WTC11 (cell line): Measurements from ENCODE around the gene CHST6. TPM values are rescaled to one million over a fixed set of nuclear protein-coding genes. Genes with fewer than 3 reads are reported as not detected.

Experiments
- ATAC-seq: fragments of 200-7000 bp; cut with Tn5 transposase; 2 replicates; pipeline ENCODE4 v1.10.0; 2021; ENCODE audit warnings: mild to moderate bottlenecking, moderate library complexity
- CTCF ChIA-PET: fragments of 300-600 bp; sonication (Branson Sonifier 250); formaldehyde crosslinking; loops from one replicate; lab custom pipeline; 2021; ENCODE audit warnings: antibody characterized with exemption; lab: Charles Lee
- POLR2A ChIA-PET: fragments of 350-600 bp; sonication (Branson Sonifier 250); formaldehyde crosslinking; loops from one replicate; lab custom pipeline; 2021; ENCODE audit warnings: antibody characterized with exemption; lab: Charles Lee
- DNase-seq: peaks from one replicate; pipeline ENCODE4 v3.0.0; 2021; ENCODE audit warnings: low spot score
- H3K27ac Mint-ChIP-seq: 2 replicates; pipeline ENCODE4 v1.8.0; 2021; ENCODE audit warnings: mixed read lengths
- H3K27me3 Mint-ChIP-seq: 2 replicates; pipeline ENCODE4 v1.8.0; 2021; ENCODE audit warnings: low read depth, mild to moderate bottlenecking, moderate library complexity, mixed read lengths
- H3K36me3 Mint-ChIP-seq: 2 replicates; pipeline ENCODE4 v1.8.0; 2021; ENCODE audit warnings: mixed read lengths
- H3K4me1 Mint-ChIP-seq: 2 replicates; pipeline ENCODE4 v1.8.0; 2022; ENCODE audit warnings: mixed read lengths
- H3K4me3 Mint-ChIP-seq: 2 replicates; pipeline ENCODE4 v1.8.0; 2021; ENCODE audit warnings: mild to moderate bottlenecking, moderate library complexity, mixed read lengths
- H3K9me3 Mint-ChIP-seq: 2 replicates; pipeline ENCODE4 v1.8.0; 2021; ENCODE audit warnings: mixed read lengths
- CBFB ChIP-seq: sonication (generic); formaldehyde crosslinking; IDR thresholded peaks from 2 replicates; pipeline ENCODE4 v1.8.1; 2022; ENCODE audit warnings: mild to moderate bottlenecking, low read depth, missing genetic modification reagents
- CTCF ChIP-seq: fragments of 200-600 bp; IDR thresholded peaks from 2 replicates; pipeline ENCODE4 v1.8.0; 2022; ENCODE audit warnings: antibody characterized with exemption
- ELF4 ChIP-seq: sonication (generic); formaldehyde crosslinking; IDR thresholded peaks from 2 replicates; pipeline ENCODE4 v1.8.1; 2022; ENCODE audit warnings: low read depth, mild to moderate bottlenecking, moderate library complexity, missing genetic modification reagents
- FOXP1 ChIP-seq: sonication (generic); formaldehyde crosslinking; IDR thresholded peaks from 2 replicates; pipeline ENCODE4 v1.8.0; 2022; ENCODE audit warnings: missing genetic modification reagents, mild to moderate bottlenecking, moderate library complexity, borderline replicate concordance
- GABPB1 ChIP-seq: sonication (generic); formaldehyde crosslinking; IDR thresholded peaks from 2 replicates; pipeline ENCODE4 v1.8.1; 2023; ENCODE audit warnings: mild to moderate bottlenecking, missing genetic modification reagents
- GRHL2 ChIP-seq: fragments of 250-450 bp; sonication (Bioruptor Pico); IDR thresholded peaks from 2 replicates; pipeline ENCODE4 v1.8.0; 2022; ENCODE audit warnings: mild to moderate bottlenecking, moderate library complexity; ENCODE audit not compliant: insufficient replicate concordance, severe bottlenecking
- IRF2 ChIP-seq: sonication (generic); formaldehyde crosslinking; IDR thresholded peaks from 2 replicates; pipeline ENCODE4 v1.8.0; 2022; ENCODE audit warnings: low read depth, missing genetic modification reagents, borderline replicate concordance
- MXD4 ChIP-seq: fragments of 250-450 bp; sonication (Bioruptor Pico); IDR thresholded peaks from 2 replicates; pipeline ENCODE4 v1.8.0; 2021; ENCODE audit warnings: mild to moderate bottlenecking, moderate library complexity, borderline replicate concordance
- NFE2L1 ChIP-seq: sonication (generic); formaldehyde crosslinking; IDR thresholded peaks from 2 replicates; pipeline ENCODE4 v1.8.1; 2023; ENCODE audit warnings: missing genetic modification reagents
- NR3C1 ChIP-seq: sonication (generic); formaldehyde crosslinking; conservative IDR thresholded peaks from 2 replicates; pipeline ENCODE4 v1.8.1; 2023; ENCODE audit warnings: low read depth, mild to moderate bottlenecking, missing genetic modification reagents
- RELA ChIP-seq: sonication (generic); formaldehyde crosslinking; IDR thresholded peaks from 2 replicates; pipeline ENCODE4 v1.8.1; 2022; ENCODE audit warnings: missing genetic modification reagents, mild to moderate bottlenecking, borderline replicate concordance
- SMAD4 ChIP-seq: sonication (generic); formaldehyde crosslinking; IDR thresholded peaks from 2 replicates; pipeline ENCODE4 v1.8.0; 2022; ENCODE audit warnings: mild to moderate bottlenecking, missing genetic modification reagents
- TCF7 ChIP-seq: sonication (generic); formaldehyde crosslinking; IDR thresholded peaks from 2 replicates; pipeline ENCODE4 v1.8.0; 2022; ENCODE audit warnings: mild to moderate bottlenecking, low read depth, missing genetic modification reagents, moderate library complexity
- ZBTB43 ChIP-seq: sonication (generic); formaldehyde crosslinking; IDR thresholded peaks from 2 replicates; pipeline ENCODE4 v1.8.1; 2023; ENCODE audit warnings: mild to moderate bottlenecking, missing genetic modification reagents
- ZNF121 ChIP-seq: sonication (generic); formaldehyde crosslinking; IDR thresholded peaks from 2 replicates; pipeline ENCODE4 v1.8.0; 2023; ENCODE audit warnings: missing genetic modification reagents
- ZNF138 ChIP-seq: sonication (generic); formaldehyde crosslinking; conservative IDR thresholded peaks from 2 replicates; pipeline ENCODE4 v1.8.1; 2022; ENCODE audit warnings: mild to moderate bottlenecking, moderate library complexity, missing genetic modification reagents
- ZNF263 ChIP-seq: sonication (generic); formaldehyde crosslinking; IDR thresholded peaks from 2 replicates; pipeline ENCODE4 v1.8.1; 2022; ENCODE audit warnings: low read depth, mild to moderate bottlenecking, moderate library complexity, missing genetic modification reagents
- ZNF416 ChIP-seq: fragments of 250-450 bp; sonication (Bioruptor Pico); IDR thresholded peaks from 2 replicates; pipeline ENCODE4 v1.9.0; 2021; ENCODE audit warnings: mild to moderate bottlenecking, inconsistent platforms
- ZNF423 ChIP-seq: fragments of 250-450 bp; sonication (Bioruptor Pico); IDR thresholded peaks from 2 replicates; pipeline ENCODE4 v2.1.2; 2022; ENCODE audit warnings: mild to moderate bottlenecking, moderate library complexity
- total RNA-seq: library from RNA; stranded (reverse); gene quantifications from 3 replicates; pipeline ENCODE4 v1.2.3, GENCODE V29; 2021
- TF ChIP-seq, protein P1 (sequence below): fragments of 250-450 bp; sonication (Bioruptor Pico); conservative IDR thresholded peaks from 2 replicates; pipeline ENCODE4 v1.9.0; 2021; ENCODE audit warnings: mild to moderate bottlenecking
- TF ChIP-seq, protein P2 (sequence below): sonication (generic); formaldehyde crosslinking; IDR thresholded peaks from 2 replicates; pipeline ENCODE4 v1.8.0; 2023; ENCODE audit warnings: mild to moderate bottlenecking, missing genetic modification reagents
- TF ChIP-seq, protein P3 (sequence below): fragments of 250-450 bp; sonication (Bioruptor Pico); IDR thresholded peaks from 2 replicates; pipeline ENCODE4 v2.1.2; 2022; ENCODE audit warnings: mild to moderate bottlenecking, moderate library complexity
- TF ChIP-seq, protein P4 (sequence below): fragments of 250-450 bp; sonication (Bioruptor Pico); IDR thresholded peaks from 2 replicates; pipeline ENCODE4 v1.9.0; 2021; ENCODE audit warnings: mild to moderate bottlenecking

Gene CHST6
- total RNA-seq, 1 experiment from 2014 or later, result 20.2 TPM

DNA sequence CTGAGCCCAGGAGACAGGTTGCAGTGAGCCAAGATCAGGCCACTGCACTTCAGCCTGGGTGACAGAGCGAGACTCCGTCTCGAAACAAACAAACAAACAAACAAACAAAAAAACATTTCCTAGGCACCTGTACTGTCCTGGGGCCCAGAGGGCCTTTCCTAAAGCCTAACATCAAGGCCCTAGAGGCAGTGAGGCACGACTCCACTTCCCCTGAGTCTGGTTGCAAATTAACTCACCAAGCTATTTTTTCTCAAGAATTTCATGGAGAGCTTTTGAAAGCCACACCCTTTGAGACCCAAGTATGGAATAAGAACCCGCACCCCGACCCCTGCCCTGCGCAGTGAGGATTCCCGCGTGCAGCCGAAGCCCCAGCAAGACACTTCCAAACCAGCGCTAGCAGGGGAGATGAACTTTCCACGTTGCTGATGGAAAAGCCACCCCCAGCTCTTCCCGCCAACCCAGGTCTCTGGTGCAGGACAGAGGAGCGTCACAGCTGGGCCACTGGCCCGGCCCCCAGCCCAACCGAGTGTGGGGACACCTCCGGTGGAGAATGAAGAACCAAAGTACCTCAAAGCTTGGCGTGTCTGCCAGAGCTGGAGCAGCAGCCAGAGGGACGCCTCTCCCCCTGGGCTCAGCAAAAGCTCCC, 39.4 kb upstream of the CHST6 start:
- no peak for DNase-seq
- no peaks in the 10 kb centered on the region for H3K27me3 Mint-ChIP-seq
- CTCF ChIA-PET, result interaction anchor here (0.8 to 4.3 kb wide), 10 partner anchors 13 to 70 kb away, joined by 3 to 34 read pairs (median 5); partner anchors contain the start of genes CHST6, TMEM170A and TMEM231
- no peak overlapping the region for H3K4me3 Mint-ChIP-seq
- no peak for TF ChIP-seq TCF7
- no peak for TF ChIP-seq GABPB1 (CRISPR knock-in tag)
- TF ChIP-seq, protein P1, sequence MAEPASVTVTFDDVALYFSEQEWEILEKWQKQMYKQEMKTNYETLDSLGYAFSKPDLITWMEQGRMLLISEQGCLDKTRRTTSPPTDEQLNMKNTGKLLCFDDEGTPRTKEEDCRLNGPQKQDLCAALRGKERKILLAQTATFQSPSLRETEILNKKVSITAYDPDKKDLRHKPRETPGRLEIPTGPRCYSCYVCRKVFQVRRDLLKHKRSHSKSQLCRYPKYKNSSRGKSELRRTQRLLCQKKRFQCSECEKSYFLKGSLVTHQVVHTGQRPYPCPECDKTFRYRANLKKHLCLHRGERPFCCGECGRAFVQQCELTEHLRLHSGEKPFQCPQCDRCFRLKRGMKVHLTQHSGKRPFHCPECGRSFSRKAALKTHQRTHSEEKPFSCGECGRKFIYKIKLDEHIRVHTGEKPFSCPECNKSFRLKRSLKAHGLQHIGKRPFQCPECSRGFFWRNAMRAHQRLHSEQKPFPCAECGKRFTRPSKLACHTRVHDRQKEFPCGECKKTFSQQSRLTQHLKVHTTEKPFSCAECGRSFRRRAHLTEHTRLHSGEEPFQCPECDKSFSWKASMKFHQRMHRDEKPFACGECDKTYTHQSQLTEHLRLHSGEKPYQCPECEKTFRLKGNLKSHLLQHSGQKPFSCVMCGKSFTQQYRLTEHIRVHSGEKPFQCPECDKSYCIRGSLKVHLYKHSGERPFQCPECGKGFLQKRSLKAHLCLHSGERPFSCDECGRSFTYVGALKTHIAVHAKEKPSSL, result no peak
- TF ChIP-seq, protein P2, sequence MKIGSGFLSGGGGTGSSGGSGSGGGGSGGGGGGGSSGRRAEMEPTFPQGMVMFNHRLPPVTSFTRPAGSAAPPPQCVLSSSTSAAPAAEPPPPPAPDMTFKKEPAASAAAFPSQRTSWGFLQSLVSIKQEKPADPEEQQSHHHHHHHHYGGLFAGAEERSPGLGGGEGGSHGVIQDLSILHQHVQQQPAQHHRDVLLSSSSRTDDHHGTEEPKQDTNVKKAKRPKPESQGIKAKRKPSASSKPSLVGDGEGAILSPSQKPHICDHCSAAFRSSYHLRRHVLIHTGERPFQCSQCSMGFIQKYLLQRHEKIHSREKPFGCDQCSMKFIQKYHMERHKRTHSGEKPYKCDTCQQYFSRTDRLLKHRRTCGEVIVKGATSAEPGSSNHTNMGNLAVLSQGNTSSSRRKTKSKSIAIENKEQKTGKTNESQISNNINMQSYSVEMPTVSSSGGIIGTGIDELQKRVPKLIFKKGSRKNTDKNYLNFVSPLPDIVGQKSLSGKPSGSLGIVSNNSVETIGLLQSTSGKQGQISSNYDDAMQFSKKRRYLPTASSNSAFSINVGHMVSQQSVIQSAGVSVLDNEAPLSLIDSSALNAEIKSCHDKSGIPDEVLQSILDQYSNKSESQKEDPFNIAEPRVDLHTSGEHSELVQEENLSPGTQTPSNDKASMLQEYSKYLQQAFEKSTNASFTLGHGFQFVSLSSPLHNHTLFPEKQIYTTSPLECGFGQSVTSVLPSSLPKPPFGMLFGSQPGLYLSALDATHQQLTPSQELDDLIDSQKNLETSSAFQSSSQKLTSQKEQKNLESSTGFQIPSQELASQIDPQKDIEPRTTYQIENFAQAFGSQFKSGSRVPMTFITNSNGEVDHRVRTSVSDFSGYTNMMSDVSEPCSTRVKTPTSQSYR (CRISPR knock-in tag), result no peak
- no peak for TF ChIP-seq ELF4 (CRISPR knock-in tag)
- no peak for TF ChIP-seq IRF2 (CRISPR knock-in tag)
- TF ChIP-seq CTCF, result no peak
- no peak for TF ChIP-seq CBFB (CRISPR knock-in tag)
- no peak for TF ChIP-seq ZNF423 (CRISPR knock-in tag)
- no peak for TF ChIP-seq SMAD4 (CRISPR knock-in tag)
- TF ChIP-seq ZNF138 (CRISPR knock-in tag), result no peak
- no peak for TF ChIP-seq ZNF263 (CRISPR knock-in tag)
- no peak for TF ChIP-seq ZNF416
- H3K9me3 Mint-ChIP-seq, result no peaks in the 10 kb centered on the region
- H3K27ac Mint-ChIP-seq, result no peak overlapping the region
- H3K36me3 Mint-ChIP-seq, result no peaks in the 10 kb centered on the region
- POLR2A ChIA-PET, result interaction anchor here (1.1 kb wide), 1 partner anchor 18 kb away, joined by 3 read pairs; no protein-coding TSS in a partner anchor
- H3K4me1 Mint-ChIP-seq, result no peaks in the 10 kb centered on the region
- ATAC-seq, result no peak

- H3K36me3 Mint-ChIP-seq, result no peaks in the 10 kb centered on the region
- DNase-seq (no peak), ATAC-seq (no peak)
- ChIA-PET POLR2A (interaction anchor here (1.0 to 1.2 kb wide), 2 partner anchors 14 to 16 kb away, joined by 3 to 4 read pairs; no protein-coding TSS in a partner anchor), CTCF (interaction anchor here (2.2 kb wide), 1 partner anchor 11 kb away, joined by 9 read pairs; no protein-coding TSS in a partner anchor)
- no peak overlapping the region for H3K27ac Mint-ChIP-seq
- no peaks in the 10 kb centered on the region for H3K9me3 Mint-ChIP-seq
- no peaks in the 10 kb centered on the region for H3K27me3 Mint-ChIP-seq
- no peaks in the 10 kb centered on the region for H3K4me1 Mint-ChIP-seq
- H3K4me3 Mint-ChIP-seq, result no peak overlapping the region
- TF ChIP-seq, protein P3, sequence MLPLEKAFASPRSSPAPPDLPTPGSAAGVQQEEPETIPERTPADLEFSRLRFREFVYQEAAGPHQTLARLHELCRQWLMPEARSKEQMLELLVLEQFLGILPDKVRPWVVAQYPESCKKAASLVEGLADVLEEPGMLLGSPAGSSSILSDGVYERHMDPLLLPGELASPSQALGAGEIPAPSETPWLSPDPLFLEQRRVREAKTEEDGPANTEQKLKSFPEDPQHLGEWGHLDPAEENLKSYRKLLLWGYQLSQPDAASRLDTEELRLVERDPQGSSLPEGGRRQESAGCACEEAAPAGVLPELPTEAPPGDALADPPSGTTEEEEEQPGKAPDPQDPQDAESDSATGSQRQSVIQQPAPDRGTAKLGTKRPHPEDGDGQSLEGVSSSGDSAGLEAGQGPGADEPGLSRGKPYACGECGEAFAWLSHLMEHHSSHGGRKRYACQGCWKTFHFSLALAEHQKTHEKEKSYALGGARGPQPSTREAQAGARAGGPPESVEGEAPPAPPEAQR (CRISPR knock-in tag), result no peak
- TF ChIP-seq MXD4, result no peak
- TF ChIP-seq ZNF121 (CRISPR knock-in tag), result no peak
- no peak for TF ChIP-seq RELA (CRISPR knock-in tag)
- no peak for TF ChIP-seq CTCF
- TF ChIP-seq, protein P4, sequence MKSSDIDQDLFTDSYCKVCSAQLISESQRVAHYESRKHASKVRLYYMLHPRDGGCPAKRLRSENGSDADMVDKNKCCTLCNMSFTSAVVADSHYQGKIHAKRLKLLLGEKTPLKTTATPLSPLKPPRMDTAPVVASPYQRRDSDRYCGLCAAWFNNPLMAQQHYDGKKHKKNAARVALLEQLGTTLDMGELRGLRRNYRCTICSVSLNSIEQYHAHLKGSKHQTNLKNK, result no peak
- no peak for TF ChIP-seq FOXP1 (CRISPR knock-in tag)
- TF ChIP-seq ZBTB43 (CRISPR knock-in tag), result no peak
- TF ChIP-seq NFE2L1 (CRISPR knock-in tag), result no peak
- no peak for TF ChIP-seq ZNF263 (CRISPR knock-in tag)
- TF ChIP-seq GRHL2 (CRISPR knock-in tag), result no peak
- TF ChIP-seq NR3C1 (CRISPR knock-in tag), result no peak
These were observed 37.5 kb upstream of the CHST6 start for GRCh38 chr16:75532791-75533190.
